ENCODE data around the gene ANKS1B.

ANKS1B gene

GRCh38 chr12:99985631-99986030, 895 bp upstream of the ANKS1B start:
- Histone ChIP-seq H3K9ac (ENCODE audit: low read depth, low read length) (no peak overlapping the region), H3K27ac (ENCODE audit: low read depth, low read length) (no peak overlapping the region), H3K9me3 (ENCODE audit: insufficient read depth, low read depth, low read length) (no peaks in the 10 kb centered on the region), H3K27me3 (ENCODE audit: insufficient read depth, low read length) (peaks cover 46% of the 10 kb centered on the region), H3K4me1 (ENCODE audit: insufficient read depth, low read length) (peaks cover 7% of the 10 kb centered on the region), H3K36me3 (ENCODE audit: insufficient read depth, low read length) (no peaks in the 10 kb centered on the region), H3K4me3 (ENCODE audit: low read length) (peak overlapping the region; percentile 65)
- 96% methylated on average over 3 of the region's 3 CpGs for WGBS

GRCh38 chr12:99985129-99985570, 414 bp upstream of the ANKS1B start:
- no peak overlapping the region for H3K27ac ChIP-seq (ENCODE audit: low read depth, low read length)
- H3K4me1 ChIP-seq (ENCODE audit: insufficient read depth, low read length), result peaks cover 7% of the 10 kb centered on the region
- WGBS, result 6% methylated on average over 10 of the region's 10 CpGs
- peak overlapping the region; percentile 65 for H3K4me3 ChIP-seq (ENCODE audit: low read length)
- H3K27me3 ChIP-seq (ENCODE audit: insufficient read depth, low read length), result peaks cover 46% of the 10 kb centered on the region
- H3K9me3 ChIP-seq (ENCODE audit: insufficient read depth, low read depth, low read length), result no peaks in the 10 kb centered on the region
- H3K36me3 ChIP-seq (ENCODE audit: insufficient read depth, low read length), result no peaks in the 10 kb centered on the region
- peak overlapping the region; percentile 31 for H3K9ac ChIP-seq (ENCODE audit: low read depth, low read length)

- Histone ChIP-seq H3K9me3 (ENCODE audit: insufficient read depth, low read depth, low read length) (no peaks in the 10 kb centered on the region), H3K36me3 (ENCODE audit: insufficient read depth, low read length) (no peaks in the 10 kb centered on the region), H3K27me3 (ENCODE audit: insufficient read depth, low read length) (peaks cover 46% of the 10 kb centered on the region), H3K4me3 (ENCODE audit: low read length) (peak overlapping the region; percentile 65), H3K4me1 (ENCODE audit: insufficient read depth, low read length) (peaks cover 7% of the 10 kb centered on the region), H3K9ac (ENCODE audit: low read depth, low read length) (no peak overlapping the region), H3K27ac (ENCODE audit: low read depth, low read length) (no peak overlapping the region)
- 53% methylated on average over 20 of the region's 20 CpGs for WGBS
These were observed 1.1 kb downstream of the ANKS1B start for GRCh38 chr12:99983456-99984258.

GRCh38 chr12:99981639-99982190, 3.0 kb downstream of the ANKS1B start:
- Histone ChIP-seq H3K9ac (ENCODE audit: low read depth, low read length) (no peak overlapping the region), H3K36me3 (ENCODE audit: insufficient read depth, low read length) (no peaks in the 10 kb centered on the region), H3K27me3 (ENCODE audit: insufficient read depth, low read length) (peaks cover 46% of the 10 kb centered on the region), H3K4me1 (ENCODE audit: insufficient read depth, low read length) (peaks cover 7% of the 10 kb centered on the region), H3K9me3 (ENCODE audit: insufficient read depth, low read depth, low read length) (no peaks in the 10 kb centered on the region), H3K27ac (ENCODE audit: low read depth, low read length) (no peak overlapping the region), H3K4me3 (ENCODE audit: low read length) (no peak overlapping the region)
- 76% methylated on average over 4 of the region's 4 CpGs for WGBS

GRCh38 chr12:99979471-99979870, 5.3 kb downstream of the ANKS1B start:
- 83% methylated on average over 2 of the region's 2 CpGs for WGBS
- Histone ChIP-seq H3K27ac (ENCODE audit: low read depth, low read length) (no peak overlapping the region), H3K9ac (ENCODE audit: low read depth, low read length) (no peak overlapping the region), H3K4me1 (ENCODE audit: insufficient read depth, low read length) (no peaks in the 10 kb centered on the region; the same call in 1 of the 2 replicates), H3K9me3 (ENCODE audit: insufficient read depth, low read depth, low read length) (no peaks in the 10 kb centered on the region), H3K27me3 (ENCODE audit: insufficient read depth, low read length) (peaks cover 27% of the 10 kb centered on the region), H3K36me3 (ENCODE audit: insufficient read depth, low read length) (no peaks in the 10 kb centered on the region), H3K4me3 (ENCODE audit: low read length) (no peak overlapping the region)

- H3K4me3 ChIP-seq (ENCODE audit: low read length), result no peak overlapping the region
- no peaks in the 10 kb centered on the region for H3K9me3 ChIP-seq (ENCODE audit: insufficient read depth, low read depth, low read length)
- WGBS, result 83% methylated on average over 1 of the region's 1 CpG
- H3K9ac ChIP-seq (ENCODE audit: low read depth, low read length), result no peak overlapping the region
- no peak overlapping the region for H3K27ac ChIP-seq (ENCODE audit: low read depth, low read length)
- no peaks in the 10 kb centered on the region for H3K36me3 ChIP-seq (ENCODE audit: insufficient read depth, low read length)
- no peaks in the 10 kb centered on the region; the same call in 1 of the 2 replicates for H3K4me1 ChIP-seq (ENCODE audit: insufficient read depth, low read length)
- H3K27me3 ChIP-seq (ENCODE audit: insufficient read depth, low read length), result peaks cover 14% of the 10 kb centered on the region; the same call in 1 of the 2 replicates
These were observed 6.6 kb downstream of the ANKS1B start for GRCh38 chr12:99978152-99978551.

- 87% methylated on average over 3 of the region's 4 CpGs for WGBS
- H3K9ac ChIP-seq (ENCODE audit: low read depth, low read length), result no peak overlapping the region
- H3K4me1 ChIP-seq (ENCODE audit: insufficient read depth, low read length), result no peaks in the 10 kb centered on the region; the same call in 1 of the 2 replicates
- H3K27ac ChIP-seq (ENCODE audit: low read depth, low read length), result no peak overlapping the region
- no peaks in the 10 kb centered on the region for H3K9me3 ChIP-seq (ENCODE audit: insufficient read depth, low read depth, low read length)
- H3K36me3 ChIP-seq (ENCODE audit: insufficient read depth, low read length), result no peaks in the 10 kb centered on the region
- H3K4me3 ChIP-seq (ENCODE audit: low read length), result no peak overlapping the region
- H3K27me3 ChIP-seq (ENCODE audit: insufficient read depth, low read length), result peaks cover 8% of the 10 kb centered on the region; the same call in 1 of the 2 replicates
These were observed 7.2 kb downstream of the ANKS1B start for GRCh38 chr12:99977550-99977949.

GRCh38 chr12:99976762-99977161, 8.0 kb downstream of the ANKS1B start:
- H3K9ac ChIP-seq (ENCODE audit: low read depth, low read length), result no peak overlapping the region
- no peak overlapping the region for H3K27ac ChIP-seq (ENCODE audit: low read depth, low read length)

GRCh38 chr12:99975321-99975720, 9.4 kb downstream of the ANKS1B start:
- Histone ChIP-seq H3K27me3 (ENCODE audit: insufficient read depth, low read length) (peaks cover 2% of the 10 kb centered on the region; the same call in 1 of the 2 replicates), H3K27ac (ENCODE audit: low read depth, low read length) (no peak overlapping the region)
- 17% methylated on average over 1 of the region's 2 CpGs for WGBS

More at GRCh38 chr12:99976762-99977161, 8.0 kb downstream of the ANKS1B start:
- no peak overlapping the region for H3K4me3 ChIP-seq (ENCODE audit: low read length)
- H3K36me3 ChIP-seq (ENCODE audit: insufficient read depth, low read length), result no peaks in the 10 kb centered on the region
- H3K4me1 ChIP-seq (ENCODE audit: insufficient read depth, low read length), result no peaks in the 10 kb centered on the region; the same call in 1 of the 2 replicates
- peaks cover 5% of the 10 kb centered on the region; the same call in 1 of the 2 replicates for H3K27me3 ChIP-seq (ENCODE audit: insufficient read depth, low read length)
- no peaks in the 10 kb centered on the region for H3K9me3 ChIP-seq (ENCODE audit: insufficient read depth, low read depth, low read length)

GRCh38 chr12:99974146-99974545, 10.6 kb downstream of the ANKS1B start:
- WGBS, result no CpG with 5 or more reads among the region's 2 CpGs
- Histone ChIP-seq H3K9me3 (ENCODE audit: insufficient read depth, low read depth, low read length) (no peaks in the 10 kb centered on the region), H3K4me3 (ENCODE audit: low read length) (no peak overlapping the region), H3K27ac (ENCODE audit: low read depth, low read length) (no peak overlapping the region), H3K27me3 (ENCODE audit: insufficient read depth, low read length) (peaks cover 2% of the 10 kb centered on the region; the same call in 1 of the 2 replicates), H3K4me1 (ENCODE audit: insufficient read depth, low read length) (no peaks in the 10 kb centered on the region; the same call in 1 of the 2 replicates), H3K9ac (ENCODE audit: low read depth, low read length) (no peak overlapping the region), H3K36me3 (ENCODE audit: insufficient read depth, low read length) (no peaks in the 10 kb centered on the region)

More at GRCh38 chr12:99975321-99975720, 9.4 kb downstream of the ANKS1B start:
- H3K36me3 ChIP-seq (ENCODE audit: insufficient read depth, low read length), result no peaks in the 10 kb centered on the region
- H3K9me3 ChIP-seq (ENCODE audit: insufficient read depth, low read depth, low read length), result no peaks in the 10 kb centered on the region
- H3K9ac ChIP-seq (ENCODE audit: low read depth, low read length), result no peak overlapping the region
- H3K4me3 ChIP-seq (ENCODE audit: low read length), result no peak overlapping the region
- no peaks in the 10 kb centered on the region; the same call in 1 of the 2 replicates for H3K4me1 ChIP-seq (ENCODE audit: insufficient read depth, low read length)

- Histone ChIP-seq H3K4me3 (ENCODE audit: low read length) (no peak overlapping the region), H3K27ac (ENCODE audit: low read depth, low read length) (no peak overlapping the region), H3K4me1 (ENCODE audit: insufficient read depth, low read length) (no peaks in the 10 kb centered on the region), H3K27me3 (ENCODE audit: insufficient read depth, low read length) (no peaks in the 10 kb centered on the region), H3K36me3 (ENCODE audit: insufficient read depth, low read length) (no peaks in the 10 kb centered on the region), H3K9me3 (ENCODE audit: insufficient read depth, low read depth, low read length) (no peaks in the 10 kb centered on the region), H3K9ac (ENCODE audit: low read depth, low read length) (no peak overlapping the region)
- 84% methylated on average over 2 of the region's 2 CpGs for WGBS
These were observed 18.3 kb downstream of the ANKS1B start for GRCh38 chr12:99966429-99966828.
